GM12892 (cell line): ENCODE measurements around the gene MOSPD2.

Source experiments
- POLR2A ChIP-seq: IDR thresholded peaks from 2 replicates; pipeline ENCODE4 v1.6.1; 2011; ENCODE audit warnings: low read depth, low read length, control low read depth
- POLR2AphosphoS5 ChIP-seq: IDR thresholded peaks from 2 replicates; pipeline ENCODE4 v1.6.1; 2011; ENCODE audit warnings: low read depth, low read length, control low read depth
- TAF1 ChIP-seq: IDR thresholded peaks from 2 replicates; pipeline ENCODE4 v1.6.1; 2011; ENCODE audit warnings: low read depth, mild to moderate bottlenecking, control low read depth, low read length, borderline replicate concordance

- TF ChIP-seq POLR2A (no peak), POLR2AphosphoS5 (no peak), TAF1 (no peak)
Observed at GRCh38 chrX:14884714-14885113, 11.5 kb downstream of the MOSPD2 start.
